IMR-90 (cell line): ENCODE results near the gene TRPM4. TPM values are rescaled to one million over a fixed set of nuclear protein-coding genes. Genes with fewer than 3 reads are reported as not detected.

ENCODE experiments used
- ATAC-seq: fragments of 200-7000 bp; cut with Tn5 transposase; 2 replicates; pipeline ENCODE4 v1.9.1; 2020; ENCODE audit warnings: low read depth, mild to moderate bottlenecking, moderate library complexity
- BruUV-seq: library from RNA; stranded (reverse); fragments of 400-500 nt; replicated peaks from 2 replicates; lab custom pipeline; 2021; lab: Mats Ljungman, UMichigan
- CTCF ChIA-PET: fragments of 300-600 bp; formaldehyde crosslinking; extraction: SDS; loops from one replicate; lab custom pipeline; 2021; ENCODE audit warnings: antibody characterized with exemption; lab: Yijun Ruan, JAX
- POLR2A ChIA-PET: fragments of 300-600 bp; sonication (Branson Sonifier 250); formaldehyde crosslinking; loops from one replicate; lab custom pipeline; 2022; ENCODE audit warnings: antibody characterized with exemption; ENCODE audit not compliant: unreplicated experiment; lab: Charles Lee
- DNase-seq: peaks from one replicate; pipeline ENCODE4 v3.0.0; 2013
- H2AFZ ChIP-seq: replicated peaks from 2 replicates; pipeline ENCODE3; 2013; ENCODE audit warnings: low read length, mild to moderate bottlenecking; ENCODE audit not compliant: poor library complexity
- H2AK5ac ChIP-seq: 2 replicates; pipeline ENCODE4 v1.6.1; 2013; ENCODE audit warnings: low read depth, low read length, inconsistent platforms
- H2AK9ac ChIP-seq: replicated peaks from 2 replicates; pipeline ENCODE3; 2013; ENCODE audit warnings: mild to moderate bottlenecking, low read depth, low read length, moderate library complexity; ENCODE audit not compliant: poor library complexity
- H2BK120ac ChIP-seq: 2 replicates; pipeline ENCODE4 v1.6.1; 2013; ENCODE audit warnings: low read depth, low read length, inconsistent platforms
- H2BK15ac ChIP-seq: 3 replicates; pipeline ENCODE4 v1.6.1; 2013; ENCODE audit warnings: low read depth, low read length, inconsistent platforms
- H2BK20ac ChIP-seq: 2 replicates; pipeline ENCODE4 v1.6.1; 2013; ENCODE audit warnings: low read depth, mild to moderate bottlenecking, inconsistent platforms, low read length, moderate library complexity
- H2BK5ac ChIP-seq: 2 replicates; pipeline ENCODE4 v1.6.1; 2013; ENCODE audit warnings: mild to moderate bottlenecking, low read depth, low read length, inconsistent platforms; ENCODE audit not compliant: poor library complexity, severe bottlenecking
- H3K14ac ChIP-seq: replicated peaks from 2 replicates; pipeline ENCODE4 v1.6.1; 2013; ENCODE audit warnings: low read depth, low read length, inconsistent platforms
- H3K18ac ChIP-seq: 2 replicates; pipeline ENCODE4 v1.6.1; 2013; ENCODE audit warnings: low read depth, low read length, control low read depth
- H3K23ac ChIP-seq: 2 replicates; pipeline ENCODE4 v1.6.1; 2013; ENCODE audit warnings: low read depth, low read length, inconsistent platforms
- H3K27ac ChIP-seq: 2 replicates; pipeline ENCODE4 v1.5.1; 2013; ENCODE audit warnings: mild to moderate bottlenecking, control low read depth, low read length; ENCODE audit not compliant: insufficient read depth
- H3K27me3 ChIP-seq: 2 replicates; pipeline ENCODE4 v1.6.1; 2013; ENCODE audit warnings: low read length; ENCODE audit not compliant: control insufficient read depth, insufficient read depth
- H3K36me3 ChIP-seq: 2 replicates; pipeline ENCODE4 v1.6.1; 2013; ENCODE audit warnings: low read length, mixed read lengths; ENCODE audit not compliant: control insufficient read depth, insufficient read depth
- H3K4ac ChIP-seq: 2 replicates; pipeline ENCODE4 v1.6.1; 2013; ENCODE audit warnings: low read depth, low read length, inconsistent platforms
- H3K4me1 ChIP-seq: 2 replicates; pipeline ENCODE4 v1.6.1; 2013; ENCODE audit warnings: low read length, mixed read lengths; ENCODE audit not compliant: control insufficient read depth, insufficient read depth
- H3K4me2 ChIP-seq: 2 replicates; pipeline ENCODE4 v1.6.1; 2013; ENCODE audit warnings: low read depth, mild to moderate bottlenecking, control low read depth, low read length, moderate library complexity
- H3K4me3 ChIP-seq: 2 replicates; pipeline ENCODE4 v1.5.1; 2013; ENCODE audit warnings: low read depth, mild to moderate bottlenecking, control low read depth, low read length, moderate library complexity; ENCODE audit not compliant: insufficient read depth
- H3K56ac ChIP-seq: 2 replicates; pipeline ENCODE4 v1.6.1; 2013; ENCODE audit warnings: low read length, inconsistent platforms; ENCODE audit not compliant: insufficient read depth; ENCODE audit errors: extremely low read depth
- H3K79me1 ChIP-seq, 2 experiments: 2 replicates each; pipeline ENCODE4 v1.6.1; 2013; ENCODE audit warnings: low read length in 2 of 2, inconsistent platforms in 1 of 2, low read depth in 1 of 2
- H3K9ac ChIP-seq: 2 replicates; pipeline ENCODE4 v1.6.1; 2013; ENCODE audit warnings: low read depth, low read length, control low read depth
- H3K9me1 ChIP-seq: 2 replicates; pipeline ENCODE4 v1.6.1; 2013; ENCODE audit warnings: low read length, inconsistent platforms; ENCODE audit not compliant: insufficient read depth
- H3K9me3 ChIP-seq: 2 replicates; pipeline ENCODE4 v1.6.1; 2013; ENCODE audit warnings: low read length; ENCODE audit not compliant: control insufficient read depth, insufficient read depth
- H4K20me1 ChIP-seq: 2 replicates; pipeline ENCODE4 v1.6.1; 2013; ENCODE audit warnings: low read length, inconsistent platforms; ENCODE audit not compliant: insufficient read depth
- H4K5ac ChIP-seq: 2 replicates; pipeline ENCODE4 v1.6.1; 2013; ENCODE audit warnings: mild to moderate bottlenecking, low read depth, low read length, control low read depth
- H4K8ac ChIP-seq, 2 experiments: 2 replicates each; pipeline ENCODE4 v1.6.1; 2013; ENCODE audit warnings: low read depth in 2 of 2, low read length in 2 of 2, control low read depth in 1 of 2, inconsistent platforms in 1 of 2
- H4K91ac ChIP-seq: 2 replicates; pipeline ENCODE4 v1.6.1; 2013; ENCODE audit warnings: low read depth, low read length, inconsistent platforms; ENCODE audit not compliant: insufficient read depth
- BHLHE40 ChIP-seq: fragments of 150-350 bp; IDR thresholded peaks from 2 replicates; pipeline ENCODE4 v1.6.1; 2016; ENCODE audit warnings: mild to moderate bottlenecking, low read depth, low read length
- CTCF ChIP-seq: conservative IDR thresholded peaks from 2 replicates; pipeline ENCODE4 v1.5.1; 2012; ENCODE audit warnings: mild to moderate bottlenecking, low read depth, low read length, improper control_type of control experiment
- FOS ChIP-seq: fragments of 150-350 bp; IDR thresholded peaks from 2 replicates; pipeline ENCODE4 v1.6.1; 2016; ENCODE audit warnings: low read depth, low read length
- MAZ ChIP-seq: IDR thresholded peaks from 2 replicates; pipeline ENCODE4 v1.6.1; 2012; ENCODE audit warnings: low read depth, mild to moderate bottlenecking, low read length, improper control_type of control experiment, moderate library complexity, borderline replicate concordance
- MXI1 ChIP-seq: IDR thresholded peaks from 2 replicates; pipeline ENCODE4 v1.6.1; 2012; ENCODE audit warnings: low read depth, mild to moderate bottlenecking, low read length, moderate library complexity, borderline replicate concordance
- NFE2L2 ChIP-seq: fragments of 150-350 bp; IDR thresholded peaks from 2 replicates; pipeline ENCODE4 v1.6.1; 2016; ENCODE audit warnings: low read depth, mild to moderate bottlenecking, low read length
- RAD21 ChIP-seq: IDR thresholded peaks from 2 replicates; pipeline ENCODE4 v1.6.1; 2012; ENCODE audit warnings: low read length, improper control_type of control experiment
- RCOR1 ChIP-seq: IDR thresholded peaks from 2 replicates; pipeline ENCODE4 v1.6.1; 2012; ENCODE audit warnings: mild to moderate bottlenecking, low read length, improper control_type of control experiment; ENCODE audit not compliant: insufficient replicate concordance
- RFX5 ChIP-seq: IDR thresholded peaks from 2 replicates; pipeline ENCODE4 v1.8.0; 2012; ENCODE audit warnings: low read depth, mild to moderate bottlenecking, low read length, moderate library complexity
- SMC3 ChIP-seq: fragments of 150-350 bp; IDR thresholded peaks from 2 replicates; pipeline ENCODE4 v1.6.1; 2016; ENCODE audit warnings: low read depth, mild to moderate bottlenecking, antibody characterized with exemption, low read length, moderate library complexity
- WGBS, 2 experiments: methylation state at CpG; one replicate each; pipeline versions ENCODE4 v1.1.5 to v1.1.7; 2013; ENCODE audit warnings: missing lambda C conversion rate in 2 of 2; ENCODE audit not compliant: insufficient read length in 1 of 2; ENCODE audit errors: extremely low coverage in 2 of 2; 5-methylcytosine and 5-hydroxymethylcytosine counted together
- dilution Hi-C: fragments of 300-500 bp; cut with HindIII; formaldehyde crosslinking; loops from one replicate; pipeline ENCODE4 v1.14.3; 2018; ENCODE audit warnings: low sequenced_read_pairs; ENCODE audit not compliant: unreplicated experiment
- in situ Hi-C: fragments of 300-500 bp; cut with MboI; formaldehyde crosslinking; loops from 3 replicates; pipeline ENCODE4 v1.14.3; 2019; ENCODE audit warnings: low sequenced_read_pairs, inconsistent platforms, mixed read lengths
- intact Hi-C: fragments of 100-400 bp; cut with micrococcal nuclease; formaldehyde crosslinking; loops from 2 replicates; pipeline ENCODE4 v1.10.0; 2022
- polyA plus RNA-seq, 3 experiments: library from polyadenylated mRNA; depleted of rRNA; stranded (reverse); fragments of >200 nt; gene quantifications; 2 replicates each; pipeline ENCODE4 v1.2.3, GENCODE V29; 2012; ENCODE audit warnings: low replicate concordance in 1 of 3
- total RNA-seq: library from RNA; depleted of rRNA; stranded (reverse); fragments of >200 nt; gene quantifications from 2 replicates; pipeline ENCODE4 v1.2.3, GENCODE V29; 2012

TRPM4 gene
- total and polyA plus RNA-seq, 2 of the 4 experiments (the other 2 are of a cell fraction) = 2.2 to 19.7 TPM

DNA sequence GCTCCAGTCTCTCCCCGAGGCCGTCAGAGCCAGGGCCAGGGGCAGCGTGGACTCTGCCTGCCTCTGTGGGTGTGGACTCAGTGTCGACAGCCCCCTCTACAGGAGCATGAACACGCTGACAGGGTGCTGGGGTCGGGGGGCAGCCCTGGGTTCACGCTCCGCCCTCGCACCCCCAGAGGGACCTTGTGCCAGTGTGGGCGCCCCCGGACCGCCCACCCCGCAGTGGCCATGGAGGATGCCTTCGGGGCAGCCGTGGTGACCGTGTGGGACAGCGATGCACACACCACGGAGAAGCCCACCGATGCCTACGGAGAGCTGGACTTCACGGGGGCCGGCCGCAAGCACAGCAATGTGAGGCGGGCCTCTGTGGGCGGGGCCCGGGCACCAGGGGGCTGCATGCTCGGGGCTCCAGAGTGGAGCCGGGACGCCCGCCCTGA is 8.3 kb downstream of the TRPM4 start:
- no peaks in the 10 kb centered on the region for H3K9me3 ChIP-seq
- H2BK15ac ChIP-seq = no peak overlapping the region

More for the DNA sequence above, 8.3 kb downstream of the TRPM4 start:
- Histone ChIP-seq H4K20me1 (no peaks in the 10 kb centered on the region; the same call in 1 of the 2 replicates), H3K4me1 (no peaks in the 10 kb centered on the region), H4K91ac (no peak overlapping the region), H3K56ac (no peak overlapping the region), H3K36me3 (peaks cover 18% of the 10 kb centered on the region), H3K4ac (no peak overlapping the region), H3K4me2 (no peak overlapping the region), H3K4me3 (no peak overlapping the region), H3K27ac (no peak overlapping the region), H3K27me3 (no peaks in the 10 kb centered on the region), H3K9ac (no peak overlapping the region), H3K9me1 (no peaks in the 10 kb centered on the region), H2BK120ac (no peak overlapping the region), H2BK20ac (no peak overlapping the region), H3K14ac (no peak overlapping the region), H3K23ac (no peak overlapping the region), H2BK5ac (no peak overlapping the region), H4K8ac (no peak overlapping the region), H3K79me1 (peaks cover 0 to 5% of the 10 kb centered on the region in 2 experiments; a peak in 2 of 4 replicates), H2AFZ (no peak overlapping the region), H2AK9ac (no peak overlapping the region), H2AK5ac (no peak overlapping the region), H4K5ac (no peak overlapping the region), H3K18ac (no peak overlapping the region)
- intact Hi-C loops = no loop called here
- dilution Hi-C loops = no loop called here
- in situ Hi-C loops = no loop called here
- CTCF ChIA-PET = no interaction called here
- POLR2A ChIA-PET = no interaction called here
- BruUV-seq = no TSS peak
- DNase-seq = no peak
- WGBS, 2 experiments = 39% methylated on average over 3 of the region's 30 CpGs; no CpG with 5 or more reads in 1 of the 2 experiments
- TF ChIP-seq MXI1 (no peak), SMC3 (no peak), RFX5 (no peak), RAD21 (no peak), CTCF (no peak), FOS (no peak), NFE2L2 (no peak), MAZ (no peak), RCOR1 (no peak), BHLHE40 (no peak)
- ATAC-seq = no peak
